Fibroblast of lung (primary cell): ENCODE data around the gene ZNF277. TPM values are rescaled to one million over a fixed set of nuclear protein-coding genes. Genes with fewer than 3 reads are reported as not detected.

ENCODE experiments used
- DNase-seq, 2 donors: peaks; one replicate each; pipeline versions ENCODE4 v3.0.0 to v3.0.0-alpha.2; 2010; ENCODE audit warnings: low read depth in 2 of 2
- H2AFZ ChIP-seq: 2 replicates; pipeline ENCODE4 v1.5.1; 2012; ENCODE audit warnings: low read length, control low read depth, inconsistent platforms
- H3K27ac ChIP-seq: 2 replicates; pipeline ENCODE4 v1.5.1; 2011; ENCODE audit warnings: low read length, control low read depth; ENCODE audit not compliant: insufficient read depth
- H3K27me3 ChIP-seq: 2 replicates; pipeline ENCODE4 v1.5.1; 2011; ENCODE audit warnings: mild to moderate bottlenecking, low read length; ENCODE audit not compliant: control insufficient read depth, insufficient read depth
- H3K36me3 ChIP-seq: 2 replicates; pipeline ENCODE4 v1.5.1; 2011; ENCODE audit warnings: low read length; ENCODE audit not compliant: control insufficient read depth, insufficient read depth
- H3K4me1 ChIP-seq: 2 replicates; pipeline ENCODE4 v1.5.1; 2011; ENCODE audit warnings: low read length; ENCODE audit not compliant: control insufficient read depth, insufficient read depth; ENCODE audit errors: extremely low read depth
- H3K4me2 ChIP-seq: 2 replicates; pipeline ENCODE4 v1.5.1; 2011; ENCODE audit warnings: low read length, control low read depth; ENCODE audit not compliant: insufficient read depth; ENCODE audit errors: extremely low read depth
- H3K4me3 ChIP-seq, 4 experiments: fragments of 200-600 bp in 1 of 4; sonication (generic) in 1 of 4; replicated peaks in 1 of 4; 2 replicates each; pipeline ENCODE4 v1.5.1; 2011 to 2016; ENCODE audit warnings: low read length in 4 of 4, low read depth in 3 of 4, mild to moderate bottlenecking in 3 of 4, control low read depth in 2 of 4, inconsistent platforms in 1 of 4, mixed read lengths in 1 of 4; ENCODE audit not compliant: insufficient read depth in 1 of 4; ENCODE audit errors: control extremely low read depth in 1 of 4
- H3K79me2 ChIP-seq: 2 replicates; pipeline ENCODE4 v1.5.1; 2012; ENCODE audit warnings: mild to moderate bottlenecking, low read length, inconsistent platforms; ENCODE audit not compliant: control insufficient read depth, insufficient read depth
- H3K9ac ChIP-seq: 2 replicates; pipeline ENCODE4 v1.5.1; 2011; ENCODE audit warnings: mild to moderate bottlenecking, low read length, control low read depth; ENCODE audit not compliant: insufficient read depth
- H3K9me3 ChIP-seq: 2 replicates; pipeline ENCODE4 v1.5.1; 2012; ENCODE audit warnings: low read depth, low read length; ENCODE audit not compliant: control insufficient read depth, insufficient read depth
- H4K20me1 ChIP-seq: 2 replicates; pipeline ENCODE4 v1.5.1; 2011; ENCODE audit warnings: low read length; ENCODE audit not compliant: control insufficient read depth, insufficient read depth; ENCODE audit errors: extremely low read depth
- EZH2 ChIP-seq: IDR thresholded peaks from 2 replicates; pipeline ENCODE4 v1.5.1; 2012; ENCODE audit warnings: low read length, control low read depth, mild to moderate bottlenecking; ENCODE audit errors: missing control alignments
- polyA plus RNA-seq, 2 donors: library from polyadenylated mRNA; depleted of rRNA in 1 of 2; stranded (reverse) in 1 of 2; unstranded in 1 of 2; fragments of >200 nt; gene quantifications; 2 replicates each; pipeline ENCODE4 v1.2.1, GENCODE V29; 2011 to 2012; ENCODE audit warnings: missing spikeins in 1 of 2
- total RNA-seq: library from RNA; depleted of rRNA; stranded (reverse); fragments of >200 nt; gene quantifications from 2 replicates; pipeline ENCODE4 v1.2.1, GENCODE V29; 2014
- TF ChIP-seq, protein P1 (sequence below), 2 donors: IDR thresholded peaks in 1 of 2; conservative IDR thresholded peaks in 1 of 2; 1 replicate in 1 of 2; 2 replicates in 1 of 2; pipeline ENCODE4 v1.5.1; 2011 to 2012; ENCODE audit warnings: low read length in 2 of 2, control low read depth in 1 of 2, inconsistent platforms in 1 of 2, low read depth in 1 of 2, mild to moderate bottlenecking in 1 of 2

Gene ZNF277
- total and polyA plus RNA-seq, 2 donors (not counting 1 experiment from before 2014, with no cell fraction given) = 23.1 to 66.6 TPM

DNA sequence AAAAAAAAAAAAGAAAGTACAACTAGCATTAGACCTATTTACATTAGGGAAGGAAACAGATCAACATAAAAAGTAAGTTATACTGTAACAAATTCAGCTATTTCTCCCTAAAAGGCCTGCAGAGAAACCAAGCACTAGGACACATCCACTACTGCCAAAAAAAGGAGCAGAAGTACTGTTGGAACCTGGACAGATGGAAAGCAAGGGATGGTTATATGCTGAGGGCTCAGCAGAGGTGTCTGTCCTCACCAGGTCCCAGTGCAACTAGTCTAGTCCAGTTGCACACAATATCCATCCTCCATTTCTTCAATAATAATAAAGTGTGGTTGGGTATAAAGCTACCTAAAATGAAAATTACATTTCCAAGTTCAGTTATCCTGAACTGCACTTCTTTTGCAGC lies 140.6 kb downstream of the ZNF277 start:
- no peak for DNase-seq
- no peaks in the 10 kb centered on the region for H3K79me2 ChIP-seq
- H3K9ac ChIP-seq = no peak overlapping the region
- TF ChIP-seq, protein P1, sequence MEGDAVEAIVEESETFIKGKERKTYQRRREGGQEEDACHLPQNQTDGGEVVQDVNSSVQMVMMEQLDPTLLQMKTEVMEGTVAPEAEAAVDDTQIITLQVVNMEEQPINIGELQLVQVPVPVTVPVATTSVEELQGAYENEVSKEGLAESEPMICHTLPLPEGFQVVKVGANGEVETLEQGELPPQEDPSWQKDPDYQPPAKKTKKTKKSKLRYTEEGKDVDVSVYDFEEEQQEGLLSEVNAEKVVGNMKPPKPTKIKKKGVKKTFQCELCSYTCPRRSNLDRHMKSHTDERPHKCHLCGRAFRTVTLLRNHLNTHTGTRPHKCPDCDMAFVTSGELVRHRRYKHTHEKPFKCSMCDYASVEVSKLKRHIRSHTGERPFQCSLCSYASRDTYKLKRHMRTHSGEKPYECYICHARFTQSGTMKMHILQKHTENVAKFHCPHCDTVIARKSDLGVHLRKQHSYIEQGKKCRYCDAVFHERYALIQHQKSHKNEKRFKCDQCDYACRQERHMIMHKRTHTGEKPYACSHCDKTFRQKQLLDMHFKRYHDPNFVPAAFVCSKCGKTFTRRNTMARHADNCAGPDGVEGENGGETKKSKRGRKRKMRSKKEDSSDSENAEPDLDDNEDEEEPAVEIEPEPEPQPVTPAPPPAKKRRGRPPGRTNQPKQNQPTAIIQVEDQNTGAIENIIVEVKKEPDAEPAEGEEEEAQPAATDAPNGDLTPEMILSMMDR (conservative IDR thresholded peaks at IDR 0.05 in 1 of 2, IDR thresholded peaks at IDR 0.05 in 1 of 2; ENCODE audit: low read depth in 1 of 2, low read length in 2 of 2) = no peak
- no peak for TF ChIP-seq EZH2
- no peak overlapping the region for H3K4me3 ChIP-seq
- H3K4me1 ChIP-seq = no peaks in the 10 kb centered on the region
- H3K4me2 ChIP-seq = no peak overlapping the region
- H3K9me3 ChIP-seq = no peaks in the 10 kb centered on the region
- H3K36me3 ChIP-seq = no peaks in the 10 kb centered on the region
- H3K27ac ChIP-seq = no peak overlapping the region
- H2AFZ ChIP-seq = no peak overlapping the region
- no peaks in the 10 kb centered on the region for H4K20me1 ChIP-seq
- no peaks in the 10 kb centered on the region for H3K27me3 ChIP-seq

DNA sequence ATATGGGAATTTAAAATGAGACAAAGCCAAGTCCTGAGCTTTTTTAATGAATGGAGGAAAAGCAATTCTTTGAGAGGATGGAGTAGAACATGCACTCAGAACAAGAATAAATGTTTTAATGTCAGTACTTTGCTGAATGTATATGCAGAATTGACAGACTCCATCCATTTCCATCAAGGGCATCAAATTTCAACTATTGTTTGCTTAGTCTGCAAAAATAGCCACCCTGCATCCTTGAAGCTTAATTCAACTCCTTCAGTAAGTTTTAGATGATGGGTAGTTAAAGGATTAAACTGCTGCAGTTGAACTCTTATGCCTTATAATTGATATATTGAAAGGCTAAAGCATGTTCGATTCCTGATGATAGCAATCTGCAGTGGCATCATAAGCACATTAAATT lies 144.1 kb downstream of the ZNF277 start:
- H3K36me3 ChIP-seq = no peaks in the 10 kb centered on the region
- no peaks in the 10 kb centered on the region for H3K4me1 ChIP-seq
- H3K79me2 ChIP-seq = no peaks in the 10 kb centered on the region
- H3K4me3 ChIP-seq = no peak overlapping the region
- no peaks in the 10 kb centered on the region for H3K9me3 ChIP-seq
- TF ChIP-seq, protein P1 (conservative IDR thresholded peaks at IDR 0.05 in 1 of 2, IDR thresholded peaks at IDR 0.05 in 1 of 2; ENCODE audit: low read depth in 1 of 2, low read length in 2 of 2) = no peak
- no peak for TF ChIP-seq EZH2
- no peaks in the 10 kb centered on the region for H3K27me3 ChIP-seq
- no peak overlapping the region for H3K9ac ChIP-seq
- no peak overlapping the region for H3K27ac ChIP-seq
- no peaks in the 10 kb centered on the region for H4K20me1 ChIP-seq
- no peak for DNase-seq
- H2AFZ ChIP-seq = no peak overlapping the region
- no peak overlapping the region for H3K4me2 ChIP-seq

DNA sequence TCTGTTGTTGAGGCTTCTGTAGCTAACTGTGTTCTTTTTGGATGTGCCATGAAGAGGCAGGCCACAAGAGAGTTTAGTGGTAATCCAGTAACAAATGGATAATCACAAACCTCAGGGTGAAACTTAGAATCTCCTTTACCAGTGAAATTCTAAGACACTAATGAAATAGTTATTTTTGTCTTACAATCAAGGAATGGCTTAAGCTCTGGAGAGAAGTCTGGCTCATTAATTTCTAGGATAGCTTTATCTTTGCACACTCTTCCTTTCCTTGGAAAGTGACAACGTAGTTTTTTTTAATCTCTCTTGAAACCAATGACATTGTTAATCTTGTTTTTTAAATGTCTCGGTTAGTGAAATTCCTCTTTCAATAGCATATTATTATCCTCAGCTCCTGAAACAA lies 150.1 kb downstream of the ZNF277 start:
- Histone ChIP-seq H3K9me3 (no peaks in the 10 kb centered on the region), H3K27ac (no peak overlapping the region), H3K9ac (no peak overlapping the region), H3K4me2 (no peak overlapping the region), H3K79me2 (no peaks in the 10 kb centered on the region), H2AFZ (no peak overlapping the region), H3K4me1 (no peaks in the 10 kb centered on the region), H3K4me3 (no peak overlapping the region), H4K20me1 (no peaks in the 10 kb centered on the region), H3K36me3 (no peaks in the 10 kb centered on the region), H3K27me3 (no peaks in the 10 kb centered on the region)
- DNase-seq = no peak
- TF ChIP-seq EZH2 = no peak
- TF ChIP-seq, protein P1 (conservative IDR thresholded peaks at IDR 0.05 in 1 of 2, IDR thresholded peaks at IDR 0.05 in 1 of 2; ENCODE audit: low read depth in 1 of 2, low read length in 2 of 2) = no peak
